Measurements from ENCODE around the gene HOXC9. TPM values are rescaled to one million over a fixed set of nuclear protein-coding genes. Genes with fewer than 3 reads are reported as not detected.

The HOXC9 gene
- total and polyA plus RNA-seq, 8 donors = 0.08 TPM; not detected in 7

- H3K36me3 ChIP-seq = no peaks in the 10 kb centered on the region
- H3K27ac ChIP-seq = no peak overlapping the region
- no peak for TF ChIP-seq CTCF (IDR thresholded peaks at IDR 0.05)
- no peak for TF ChIP-seq POLR2A (IDR thresholded peaks at IDR 0.05)
- WGBS, 5 donors = 3 to 8% (median 6%) methylated on average over 28 of the region's 28 CpGs
- peaks cover 20 to 40% (median 35%) of the 10 kb centered on the region in 4 donors for H3K4me1 ChIP-seq
- peaks cover 0 to 11% (median 0%) of the 10 kb centered on the region in 4 donors for H3K9me3 ChIP-seq
- H3K27me3 ChIP-seq = peaks cover 87 to 100% (median 100%) of the 10 kb centered on the region in 3 donors
- intact Hi-C loops (cut with DNase I; ENCODE audit: low total_unique reads) = no loop called here
- peak in 1 of 2 donors; percentile 70 for DNase-seq
- H3K4me3 ChIP-seq = no peak overlapping the region
These were observed 10.5 kb upstream of the HOXC9 start for GRCh38 chr12:53989227-53990113.

GRCh38 chr12:53990311-53991076, 9.5 kb upstream of the HOXC9 start:
- 5 to 9% (median 6%) methylated on average over 18 to 27 of the region's 27 CpGs for WGBS, 5 donors
- intact Hi-C loops (cut with DNase I; ENCODE audit: low total_unique reads) = no loop called here
- peaks cover 87 to 100% (median 100%) of the 10 kb centered on the region in 3 donors for H3K27me3 ChIP-seq

GRCh38 chr12:53991077-53991460, 8.9 kb upstream of the HOXC9 start:
- H3K36me3 ChIP-seq = no peaks in the 10 kb centered on the region
- H3K9me3 ChIP-seq = no peaks in the 10 kb centered on the region
- no peak for DNase-seq
- no peak overlapping the region for H3K4me3 ChIP-seq
- intact Hi-C loops (cut with DNase I; ENCODE audit: low total_unique reads) = no loop called here
- no peak overlapping the region for H3K27ac ChIP-seq
- H3K27me3 ChIP-seq = peaks cover 87 to 100% (median 100%) of the 10 kb centered on the region in 3 donors
- TF ChIP-seq POLR2AphosphoS5 (IDR thresholded peaks at IDR 0.05) = no peak
- no peak for TF ChIP-seq EP300 (IDR thresholded peaks at IDR 0.05)
- H3K4me1 ChIP-seq = peaks cover 24 to 40% (median 35%) of the 10 kb centered on the region in 4 donors
- WGBS, 5 donors = 2 to 8% (median 6%) methylated on average over 8 of the region's 8 CpGs

More at GRCh38 chr12:53990311-53991076, 9.5 kb upstream of the HOXC9 start:
- peaks cover 24 to 40% (median 35%) of the 10 kb centered on the region in 4 donors for H3K4me1 ChIP-seq
- H3K27ac ChIP-seq = no peak overlapping the region
- H3K9me3 ChIP-seq = peaks cover 0 to 1% (median 0%) of the 10 kb centered on the region in 4 donors
- no peaks in the 10 kb centered on the region for H3K36me3 ChIP-seq
- no peak overlapping the region for H3K4me3 ChIP-seq
- no peak for TF ChIP-seq CTCF (IDR thresholded peaks at IDR 0.05)
- no peak for TF ChIP-seq POLR2AphosphoS5 (IDR thresholded peaks at IDR 0.05)
- TF ChIP-seq EP300 (IDR thresholded peaks at IDR 0.05) = no peak
- no peak for TF ChIP-seq POLR2A (IDR thresholded peaks at IDR 0.05)
- DNase-seq = no peak

- Histone ChIP-seq H3K4me1 (peaks cover 24 to 44% (median 43%) of the 10 kb centered on the region in 4 donors), H3K27ac (no peak overlapping the region), H3K9me3 (no peaks in the 10 kb centered on the region), H3K36me3 (no peaks in the 10 kb centered on the region), H3K27me3 (peaks cover 88 to 100% (median 100%) of the 10 kb centered on the region in 3 donors), H3K4me3 (no peak overlapping the region)
- no peak for TF ChIP-seq POLR2A (IDR thresholded peaks at IDR 0.05)
- no peak for TF ChIP-seq POLR2AphosphoS5 (IDR thresholded peaks at IDR 0.05)
- TF ChIP-seq EP300 (IDR thresholded peaks at IDR 0.05) = no peak
- no peak for TF ChIP-seq CTCF (IDR thresholded peaks at IDR 0.05)
- WGBS, 5 donors = 19 to 45% (median 33%) methylated on average over 7 of the region's 7 CpGs
- DNase-seq = no peak
- intact Hi-C loops (cut with DNase I; ENCODE audit: low total_unique reads) = no loop called here
These were observed 7.5 kb upstream of the HOXC9 start for GRCh38 chr12:53992377-53992889.

Measured in stomach (tissue), 9 donors.